Upper lobe of left lung (tissue), 6 donors: ENCODE data around the gene CDPF1. TPM values are rescaled to one million over a fixed set of nuclear protein-coding genes. Genes with fewer than 3 reads are reported as not detected.

Source experiments
- ATAC-seq, 2 donors: fragments of 200-7000 bp; cut with Tn5 transposase; one replicate each; pipeline ENCODE4 v1.9.1; 2022; ENCODE audit warnings: mild to moderate bottlenecking in 2 of 2, moderate library complexity in 2 of 2; ENCODE audit not compliant: low FRiP score in 2 of 2
- DNase-seq, 2 donors: peaks; one replicate each; pipeline ENCODE4 v3.0.0-alpha.2; 2019 to 2020
- H3K27ac ChIP-seq, 4 donors: fragments of 200-600 bp; sonication (generic); one replicate each; pipeline ENCODE4 v1.5.1; 2016 to 2019
- H3K27me3 ChIP-seq, 4 donors: fragments of 200-600 bp; sonication (generic); one replicate each; pipeline ENCODE4 v1.5.1; 2017 to 2019
- H3K36me3 ChIP-seq, 4 donors: fragments of 200-600 bp; sonication (generic); one replicate each; pipeline ENCODE4 v1.5.1; 2016 to 2019
- H3K4me1 ChIP-seq, 4 donors: fragments of 200-600 bp; sonication (generic); one replicate each; pipeline ENCODE4 v1.5.1; 2018 to 2019
- H3K4me3 ChIP-seq, 4 donors: fragments of 200-600 bp; sonication (generic); one replicate each; pipeline ENCODE4 v1.5.1; 2017 to 2019; ENCODE audit warnings: mild to moderate bottlenecking in 2 of 4, moderate library complexity in 1 of 4
- H3K9me3 ChIP-seq, 4 donors: fragments of 200-600 bp; sonication (generic); one replicate each; pipeline ENCODE4 v1.5.1; 2018 to 2019
- CTCF ChIP-seq, 6 experiments: fragments of 450-650 bp in 4 of 6; fragments of 200-600 bp in 2 of 6; sonication (generic) in 2 of 6; IDR thresholded peaks; one replicate each; pipeline ENCODE4 v1.5.1; 2016 to 2019; ENCODE audit warnings: antibody characterized with exemption in 6 of 6
- EP300 ChIP-seq, 4 donors: sonication (generic); formaldehyde crosslinking; IDR thresholded peaks; one replicate each; pipeline ENCODE4 v1.5.1; 2017; ENCODE audit warnings: antibody characterized with exemption in 4 of 4, control low read depth in 2 of 4
- POLR2A ChIP-seq, 4 donors: fragments of 450-650 bp; IDR thresholded peaks; one replicate each; pipeline ENCODE4 v1.5.1; 2016 to 2017; ENCODE audit warnings: antibody characterized with exemption in 4 of 4, mild to moderate bottlenecking in 2 of 4
- POLR2AphosphoS5 ChIP-seq, 2 donors: sonication (generic); formaldehyde crosslinking; IDR thresholded peaks; one replicate each; pipeline ENCODE4 v1.5.1; 2017; ENCODE audit warnings: antibody characterized with exemption in 2 of 2
- WGBS, 2 donors: methylation state at CpG; one replicate each; pipeline ENCODE4 v1.1.5; 2017 to 2018; 5-methylcytosine and 5-hydroxymethylcytosine counted together
- total RNA-seq, 6 donors: library from RNA; depleted of rRNA in 4 of 6; stranded (reverse); fragments of >200 nt in 4 of 6; gene quantifications; one replicate each; pipeline versions ENCODE4 v1.1.0 to v1.2.1, GENCODE V29; 2016 to 2021
- donor health status: DM: no; HTN: no; CAD: no; lungs with moderate emphysema.
- donor health status: DM: no; HTN: yes; CAD: no; lungs with severe emphysema.

Gene CDPF1
- total RNA-seq, 6 donors from 2014 or later: 6.8 to 22.9 (median 11.2) TPM

GRCh38 chr22:46275455-46276122, 25.5 kb upstream of the CDPF1 start:
- no peak for ATAC-seq
- TF ChIP-seq POLR2AphosphoS5 (IDR thresholded peaks at IDR 0.05): no peak
- TF ChIP-seq EP300 (IDR thresholded peaks at IDR 0.05): no peak
- TF ChIP-seq CTCF (IDR thresholded peaks at IDR 0.05): no peak
- no peak for TF ChIP-seq POLR2A (IDR thresholded peaks at IDR 0.05)
- Histone ChIP-seq H3K27ac (no peak overlapping the region), H3K36me3 (peaks cover 37 to 95% (median 78%) of the 10 kb centered on the region in 4 donors), H3K9me3 (no peaks in the 10 kb centered on the region), H3K4me3 (no peak overlapping the region), H3K27me3 (no peaks in the 10 kb centered on the region), H3K4me1 (no peaks in the 10 kb centered on the region)
- no peak for DNase-seq
- 67 to 70% methylated on average over 3 of the region's 3 CpGs for WGBS, 2 donors

- no peaks in the 10 kb centered on the region for H3K27me3 ChIP-seq
- peaks cover 37 to 88% (median 66%) of the 10 kb centered on the region in 4 donors for H3K36me3 ChIP-seq
- no peak overlapping the region for H3K4me3 ChIP-seq
- TF ChIP-seq POLR2A (IDR thresholded peaks at IDR 0.05): no peak
- TF ChIP-seq POLR2AphosphoS5 (IDR thresholded peaks at IDR 0.05): no peak
- no peak for TF ChIP-seq CTCF (IDR thresholded peaks at IDR 0.05)
- TF ChIP-seq EP300 (IDR thresholded peaks at IDR 0.05): no peak
- WGBS, 2 donors: 95 to 97% methylated on average over 8 of the region's 8 CpGs
- H3K4me1 ChIP-seq: peaks cover 7 to 8% (median 8%) of the 10 kb centered on the region in 4 donors
- H3K9me3 ChIP-seq: no peaks in the 10 kb centered on the region
- DNase-seq (no peak), ATAC-seq (no peak)
- H3K27ac ChIP-seq: no peak overlapping the region
These were observed 24.3 kb upstream of the CDPF1 start for GRCh38 chr22:46274381-46274780.

- no peak for TF ChIP-seq EP300 (IDR thresholded peaks at IDR 0.05)
- TF ChIP-seq CTCF (IDR thresholded peaks at IDR 0.05): no peak
- no peak for TF ChIP-seq POLR2A (IDR thresholded peaks at IDR 0.05)
- TF ChIP-seq POLR2AphosphoS5 (IDR thresholded peaks at IDR 0.05): no peak
- Histone ChIP-seq H3K4me3 (no peak overlapping the region), H3K9me3 (no peaks in the 10 kb centered on the region), H3K4me1 (peaks cover 15 to 16% (median 15%) of the 10 kb centered on the region in 4 donors), H3K27ac (no peak overlapping the region), H3K27me3 (no peaks in the 10 kb centered on the region), H3K36me3 (peaks cover 34 to 80% (median 58%) of the 10 kb centered on the region in 4 donors)
- WGBS, 2 donors: 93 to 95% methylated on average over 4 to 11 of the region's 12 CpGs
- DNase-seq (no peak), ATAC-seq (no peak)
These were observed 23.5 kb upstream of the CDPF1 start for GRCh38 chr22:46273432-46274148.

- Histone ChIP-seq H3K27ac (no peak overlapping the region), H3K4me1 (peaks cover 17 to 22% (median 20%) of the 10 kb centered on the region in 4 donors), H3K4me3 (no peak overlapping the region), H3K27me3 (no peaks in the 10 kb centered on the region), H3K36me3 (peaks cover 27 to 73% (median 51%) of the 10 kb centered on the region in 4 donors), H3K9me3 (no peaks in the 10 kb centered on the region)
- TF ChIP-seq POLR2AphosphoS5 (IDR thresholded peaks at IDR 0.05): no peak
- no peak for TF ChIP-seq POLR2A (IDR thresholded peaks at IDR 0.05)
- TF ChIP-seq CTCF (IDR thresholded peaks at IDR 0.05): no peak
- TF ChIP-seq EP300 (IDR thresholded peaks at IDR 0.05): no peak
- WGBS, 2 donors: 91 to 94% methylated on average over 9 to 12 of the region's 12 CpGs
- ATAC-seq (no peak), DNase-seq (no peak)
These were observed 22.8 kb upstream of the CDPF1 start for GRCh38 chr22:46272762-46273431.
